AG04450 (cell line): ENCODE results near the gene GSG1L. TPM values are rescaled to one million over a fixed set of nuclear protein-coding genes. Genes with fewer than 3 reads are reported as not detected.
"Not testable (repeated sequence)": the region's sequence is repeated elsewhere in the genome, so short reads cannot be mapped to it uniquely, and the experiment has no call there.

Source experiments
- CTCF ChIA-PET: fragments of 300-600, 350-600 bp; formaldehyde crosslinking; extraction: SDS; loops from one replicate; lab custom pipeline; 2022; ENCODE audit warnings: antibody characterized with exemption, inconsistent platforms; lab: Charles Lee
- POLR2A ChIA-PET: fragments of 350-600 bp; formaldehyde crosslinking; extraction: SDS; loops from one replicate; lab custom pipeline; 2021; ENCODE audit warnings: antibody characterized with exemption, inconsistent platforms; lab: Yijun Ruan, JAX
- DNase-seq: peaks from one replicate; pipeline ENCODE4 v3.0.0-alpha.2; 2011; ENCODE audit warnings: low read depth, low spot score
- H3K27ac ChIP-seq: one replicate; pipeline ENCODE4 v1.5.1; 2012; ENCODE audit warnings: low read depth, low read length, control low read depth
- H3K27me3 ChIP-seq: one replicate; pipeline ENCODE4 v1.6.0; 2012; ENCODE audit warnings: low read length; ENCODE audit not compliant: control insufficient read depth, insufficient read depth
- H3K4me3 ChIP-seq: 2 replicates; pipeline ENCODE4 v1.5.1; 2011; ENCODE audit warnings: mild to moderate bottlenecking, low read depth, low read length, control low read depth
- H3K9me3 ChIP-seq: 2 replicates; pipeline ENCODE4 v1.5.1; 2012; ENCODE audit warnings: low read length; ENCODE audit not compliant: control insufficient read depth, insufficient read depth
- CTCF ChIP-seq: IDR thresholded peaks from 2 replicates; pipeline ENCODE4 v1.5.1; 2011; ENCODE audit warnings: low read depth, low read length, control low read depth, inconsistent platforms
- polyA plus RNA-seq: library from polyadenylated mRNA; depleted of rRNA; stranded (reverse); fragments of >200 nt; gene quantifications from 2 replicates; pipeline ENCODE4 v1.2.3, GENCODE V29; 2011

The GSG1L gene
- polyA plus RNA-seq, 1 experiment, result not detected

GRCh38 chr16:27983244-27983643 is 80.3 kb downstream of the GSG1L start:
- TF ChIP-seq CTCF, result no peak
- Histone ChIP-seq H3K4me3 (no peak overlapping the region), H3K27ac (no peak overlapping the region), H3K27me3 (peaks cover 5% of the 10 kb centered on the region), H3K9me3 (no peaks in the 10 kb centered on the region)
- ChIA-PET CTCF (interaction anchor here (1.3 kb wide), 1 partner anchor 87 kb away, joined by 4 read pairs; no protein-coding TSS in a partner anchor), POLR2A (no interaction called here)
- DNase-seq, result no peak

GRCh38 chr16:27982184-27982583 is 81.3 kb downstream of the GSG1L start:
- Histone ChIP-seq H3K27me3 (peaks cover 5% of the 10 kb centered on the region), H3K9me3 (no peaks in the 10 kb centered on the region), H3K27ac (no peak overlapping the region), H3K4me3 (no peak overlapping the region)
- CTCF ChIA-PET, result no interaction called here
- POLR2A ChIA-PET, result no interaction called here
- no peak for TF ChIP-seq CTCF
- DNase-seq, result no peak

GRCh38 chr16:27980919-27981700 is 82.4 kb downstream of the GSG1L start:
- TF ChIP-seq CTCF, result no peak
- ChIA-PET CTCF (interaction anchor here (0.7 kb wide), 1 partner anchor 9 kb away, joined by 3 read pairs; no protein-coding TSS in a partner anchor), POLR2A (no interaction called here)
- peaks cover 5% of the 10 kb centered on the region for H3K27me3 ChIP-seq
- no peak overlapping the region for H3K4me3 ChIP-seq
- DNase-seq, result no peak
- H3K27ac ChIP-seq, result no peak overlapping the region
- no peaks in the 10 kb centered on the region for H3K9me3 ChIP-seq

DNA sequence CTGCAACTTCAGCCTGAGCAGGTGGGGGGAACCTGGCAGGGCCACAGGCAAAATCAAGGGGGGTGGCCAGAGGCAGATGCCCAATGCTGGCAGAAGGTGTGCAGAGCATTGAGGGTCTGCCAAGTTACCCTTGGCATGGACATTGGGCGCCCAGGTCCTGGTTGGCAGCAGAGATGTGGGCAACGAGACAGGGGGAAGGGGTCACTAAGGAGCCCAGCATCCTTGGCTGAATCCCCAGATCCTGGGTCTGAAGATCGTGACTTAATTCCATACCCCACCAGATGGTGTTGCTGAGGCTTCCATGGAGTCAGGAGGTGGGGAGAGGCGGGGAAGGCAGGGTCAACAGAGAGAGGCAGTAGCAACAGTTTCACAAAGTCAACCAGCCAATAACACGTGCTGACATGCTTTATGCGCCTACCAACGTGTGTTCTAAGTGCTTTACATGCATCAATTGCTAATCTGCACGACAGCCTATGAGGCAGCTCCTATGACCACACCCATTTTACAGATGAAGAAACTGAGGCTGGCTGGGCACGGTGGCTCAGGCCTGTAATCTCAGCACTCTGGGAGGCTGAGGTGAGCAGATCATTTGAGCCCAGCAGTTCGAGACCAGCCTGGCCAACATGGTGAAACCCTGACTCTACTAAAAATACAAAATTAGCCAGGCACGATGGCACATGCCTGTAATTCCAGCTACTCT is 83.3 kb downstream of the GSG1L start:
- ChIA-PET CTCF (no interaction called here), POLR2A (no interaction called here)
- Histone ChIP-seq H3K27ac (no peak overlapping the region), H3K27me3 (peaks cover 5% of the 10 kb centered on the region), H3K9me3 (no peaks in the 10 kb centered on the region), H3K4me3 (no peak overlapping the region)
- TF ChIP-seq CTCF, result no peak
- no peak for DNase-seq

DNA sequence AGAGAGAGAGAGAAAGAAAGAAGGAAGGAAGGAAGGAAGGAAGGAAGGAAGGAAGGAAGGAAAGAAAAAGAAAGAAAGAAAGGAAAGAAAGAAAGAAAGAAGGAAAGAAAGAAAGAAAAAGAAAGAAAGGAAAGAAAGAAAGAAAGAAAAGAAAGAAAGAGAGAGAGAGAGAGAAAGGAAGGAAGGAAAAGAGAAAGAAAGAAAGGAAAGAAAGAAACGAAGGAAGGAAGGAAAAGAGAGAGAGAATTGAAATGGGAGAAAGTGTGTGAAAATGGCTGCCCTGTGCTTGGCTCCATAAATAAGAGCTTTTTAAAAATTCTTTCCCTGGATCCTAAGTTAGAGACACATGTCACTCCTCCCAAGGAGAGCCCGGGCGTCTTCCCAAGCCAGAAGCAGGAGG is 83.8 kb downstream of the GSG1L start:
- CTCF ChIA-PET, H3K27ac ChIP-seq, H3K9me3 ChIP-seq, H3K4me3 ChIP-seq, H3K27me3 ChIP-seq, DNase-seq, POLR2A ChIA-PET: not testable (repeated sequence)
